Endothelial cell of umbilical vein (primary cell): ENCODE data around the gene OR6V1. TPM values are rescaled to one million over a fixed set of nuclear protein-coding genes. Genes with fewer than 3 reads are reported as not detected.

Experiments
- BruUV-seq: library from RNA; stranded (reverse); fragments of 400-500 nt; replicated peaks from 2 replicates; lab custom pipeline; 2021; lab: Mats Ljungman, UMichigan
- CTCF ChIA-PET: fragments of 300-600, 350-600 bp; sonication (Branson Sonifier 250); formaldehyde crosslinking; loops from one replicate; lab custom pipeline; 2021; ENCODE audit warnings: antibody characterized with exemption, inconsistent platforms; lab: Charles Lee
- POLR2A ChIA-PET: fragments of 300-600, 350-600 bp; sonication (Branson Sonifier 250); formaldehyde crosslinking; loops from one replicate; lab custom pipeline; 2021; ENCODE audit warnings: antibody characterized with exemption, inconsistent platforms; lab: Charles Lee
- DNase-seq: peaks from one replicate; pipeline ENCODE4 v3.0.0-alpha.2; 2011; ENCODE audit warnings: low read depth, low spot score
- FAIRE-seq: peaks from 2 replicates; lab custom pipeline; 2011; peaks lifted over from hg19 to GRCh38; lab: Jason Lieb, UNC
- H2AFZ ChIP-seq: 2 replicates; pipeline ENCODE4 v1.6.0; 2012; ENCODE audit warnings: low read depth, low read length, control low read depth, inconsistent platforms
- H3K27ac ChIP-seq: 2 replicates; pipeline ENCODE4 v1.5.1; 2011; ENCODE audit warnings: low read depth, mild to moderate bottlenecking, control low read depth, low read length, moderate library complexity; ENCODE audit not compliant: insufficient read depth
- H3K27me3 ChIP-seq, 2 experiments: 2 replicates each; pipeline versions ENCODE4 v1.6.0 to v1.6.1; 2011; ENCODE audit warnings: low read length in 2 of 2, mixed read lengths in 1 of 2; ENCODE audit not compliant: control insufficient read depth in 2 of 2, insufficient read depth in 2 of 2
- H3K36me3 ChIP-seq, 2 experiments: 2 replicates in 1 of 2; 3 replicates in 1 of 2; pipeline ENCODE4 v1.5.1; 2011; ENCODE audit warnings: low read length in 2 of 2, mild to moderate bottlenecking in 1 of 2, moderate library complexity in 1 of 2; ENCODE audit not compliant: control insufficient read depth in 2 of 2, insufficient read depth in 2 of 2; ENCODE audit errors: extremely low read depth in 1 of 2
- H3K4me1 ChIP-seq: 3 replicates; pipeline ENCODE4 v1.5.1; 2011; ENCODE audit warnings: mild to moderate bottlenecking, low read length; ENCODE audit not compliant: control insufficient read depth, insufficient read depth; ENCODE audit errors: extremely low read depth
- H3K4me2 ChIP-seq: 2 replicates; pipeline ENCODE4 v1.6.1; 2011; ENCODE audit warnings: low read length, control low read depth, mixed read lengths; ENCODE audit not compliant: insufficient read depth
- H3K4me3 ChIP-seq, 3 experiments: fragments of 200-600 bp in 1 of 3; sonication (generic), shearing (Covaris generic) in 1 of 3; replicated peaks in 1 of 3; 2 replicates each; pipeline ENCODE4 v1.5.1; 2011 to 2016; ENCODE audit warnings: control low read depth in 3 of 3, low read length in 3 of 3, mild to moderate bottlenecking in 2 of 3, inconsistent platforms in 1 of 3, low read depth in 1 of 3, moderate library complexity in 1 of 3; ENCODE audit not compliant: insufficient read depth in 1 of 3
- H3K79me2 ChIP-seq: 2 replicates; pipeline ENCODE4 v1.6.0; 2012; ENCODE audit warnings: low read length, inconsistent platforms; ENCODE audit not compliant: control insufficient read depth, insufficient read depth
- H3K9ac ChIP-seq: replicated peaks from 2 replicates; pipeline ENCODE3; 2011; ENCODE audit warnings: low read length, control low read depth; ENCODE audit not compliant: insufficient read depth; ENCODE audit errors: extremely low read depth
- H3K9me1 ChIP-seq: replicated peaks from 3 replicates; pipeline ENCODE4 v1.6.0; 2011; ENCODE audit warnings: mild to moderate bottlenecking, low read length; ENCODE audit not compliant: control insufficient read depth, insufficient read depth; ENCODE audit errors: extremely low read depth
- H3K9me3 ChIP-seq: replicated peaks from 2 replicates; pipeline ENCODE4 v1.5.1; 2012; ENCODE audit warnings: low read length, inconsistent platforms; ENCODE audit not compliant: control insufficient read depth, insufficient read depth
- H4K20me1 ChIP-seq: replicated peaks from 2 replicates; pipeline ENCODE3; 2011; ENCODE audit warnings: mild to moderate bottlenecking, low read length; ENCODE audit not compliant: control insufficient read depth, insufficient read depth; ENCODE audit errors: extremely low read depth
- CTCF ChIP-seq, 2 donors: IDR thresholded peaks; 1 replicate in 1 of 2; 2 replicates in 1 of 2; pipeline ENCODE4 v1.5.1; 2011; ENCODE audit warnings: low read length in 2 of 2, mild to moderate bottlenecking in 2 of 2, moderate library complexity in 2 of 2, control low read depth in 1 of 2, inconsistent platforms in 1 of 2, low read depth in 1 of 2; ENCODE audit not compliant: insufficient read depth in 1 of 2; ENCODE audit errors: extremely low read depth in 1 of 2
- EZH2 ChIP-seq: IDR thresholded peaks from 2 replicates; pipeline ENCODE4 v1.6.1; 2012; ENCODE audit warnings: borderline replicate concordance, low read depth, mild to moderate bottlenecking, moderate library complexity, low read length, inconsistent platforms; ENCODE audit not compliant: severe bottlenecking
- JUN ChIP-seq: IDR thresholded peaks from 2 replicates; pipeline ENCODE4 v1.6.1; 2011; ENCODE audit warnings: borderline replicate concordance, low read depth; ENCODE audit not compliant: insufficient read length, insufficient read depth
- MAX ChIP-seq: IDR thresholded peaks from 2 replicates; pipeline ENCODE4 v1.6.1; 2011; ENCODE audit not compliant: insufficient read depth, insufficient read length
- POLR2A ChIP-seq: IDR thresholded peaks from 2 replicates; pipeline ENCODE4 v1.6.1; 2012; ENCODE audit warnings: low read depth, mild to moderate bottlenecking, control low read depth, low read length
- POLR2AphosphoS5 ChIP-seq: IDR thresholded peaks from 2 replicates; pipeline ENCODE4 v1.6.1; 2012; ENCODE audit warnings: low read depth, mild to moderate bottlenecking, control low read depth, low read length, moderate library complexity; ENCODE audit not compliant: insufficient read depth
- dilution Hi-C: fragments of 300-500 bp; cut with MboI; formaldehyde crosslinking; loops from one replicate; pipeline ENCODE4 v1.15.0; 2019; ENCODE audit warnings: low sequenced_read_pairs; ENCODE audit not compliant: extremely low pct_ligation_motif_present
- intact Hi-C: fragments of 100-400 bp; cut with micrococcal nuclease; formaldehyde crosslinking; loops from one replicate; pipeline ENCODE4 v1.10.0; 2022
- polyA plus RNA-seq, 4 experiments: library from polyadenylated mRNA; depleted of rRNA in 3 of 4; stranded (reverse) in 3 of 4; unstranded in 1 of 4; fragments of >200 nt; gene quantifications; 2 replicates each; pipeline versions ENCODE4 v1.2.1 to v1.2.3, GENCODE V29; 2011 to 2012; ENCODE audit warnings: missing spikeins in 1 of 4
- total RNA-seq: library from RNA; stranded (reverse); gene quantifications from 2 replicates; pipeline ENCODE4 v1.2.3, GENCODE V29; 2021

OR6V1 gene
- total and polyA plus RNA-seq, 2 donors (not counting 3 experiments of a cell fraction or from before 2014, with no cell fraction given): not detected

GRCh38 chr7:143048827-143049226 is 3.3 kb upstream of the OR6V1 start:
- H3K36me3 ChIP-seq: no peaks in the 10 kb centered on the region
- no peaks in the 10 kb centered on the region for H4K20me1 ChIP-seq
- H3K9me3 ChIP-seq: no peaks in the 10 kb centered on the region
- H3K9ac ChIP-seq: no peak overlapping the region
- no peaks in the 10 kb centered on the region for H3K4me1 ChIP-seq
- H3K79me2 ChIP-seq: no peaks in the 10 kb centered on the region
- POLR2A ChIA-PET: no interaction called here
- FAIRE-seq (no peak), DNase-seq (no peak)
- no peak overlapping the region for H3K27ac ChIP-seq
- H3K27me3 ChIP-seq: peaks cover 0 to 2% of the 10 kb centered on the region in 2 experiments
- no peaks in the 10 kb centered on the region for H3K9me1 ChIP-seq
- dilution Hi-C loops: no loop called here
- H2AFZ ChIP-seq: no peak overlapping the region
- CTCF ChIA-PET: interaction anchor here (2.9 kb wide), 1 partner anchor 166 kb away, joined by 10 read pairs; no protein-coding TSS in a partner anchor
- H3K4me3 ChIP-seq: no peak overlapping the region
- TF ChIP-seq MAX: no peak
- no peak for TF ChIP-seq CTCF (IDR thresholded peaks at IDR 0.05; ENCODE audit: extremely low read depth in 1 of 2, insufficient read depth in 1 of 2, low read depth in 1 of 2, low read length in 2 of 2)
- TF ChIP-seq EZH2: no peak
- no peak for TF ChIP-seq POLR2A
- TF ChIP-seq JUN: no peak
- no peak for TF ChIP-seq POLR2AphosphoS5
- BruUV-seq: no TSS peak
- no peak overlapping the region for H3K4me2 ChIP-seq
- intact Hi-C loops: no loop called here
